HCT116 (cell line): ENCODE measurements around the gene FGB.

Source experiments
- CTCF ChIP-seq, 3 experiments: fragments of 200-600 bp in 1 of 3; sonication (generic) in 1 of 3; IDR thresholded peaks in 2 of 3; conservative IDR thresholded peaks in 1 of 3; 2 replicates each; pipeline ENCODE4 v1.5.1; 2012 to 2017; ENCODE audit warnings: low read depth in 2 of 3, low read length in 2 of 3, antibody characterized with exemption in 1 of 3, borderline replicate concordance in 1 of 3, control low read depth in 1 of 3, mild to moderate bottlenecking in 1 of 3, mixed read lengths in 1 of 3, mixed run types in 1 of 3, moderate library complexity in 1 of 3; ENCODE audit not compliant: insufficient read depth in 1 of 3
- POLR2A ChIP-seq: IDR thresholded peaks from 2 replicates; pipeline ENCODE4 v1.7.0; 2011; ENCODE audit warnings: borderline replicate concordance; ENCODE audit not compliant: insufficient read depth, insufficient read length; ENCODE audit errors: extremely low read depth

DNA sequence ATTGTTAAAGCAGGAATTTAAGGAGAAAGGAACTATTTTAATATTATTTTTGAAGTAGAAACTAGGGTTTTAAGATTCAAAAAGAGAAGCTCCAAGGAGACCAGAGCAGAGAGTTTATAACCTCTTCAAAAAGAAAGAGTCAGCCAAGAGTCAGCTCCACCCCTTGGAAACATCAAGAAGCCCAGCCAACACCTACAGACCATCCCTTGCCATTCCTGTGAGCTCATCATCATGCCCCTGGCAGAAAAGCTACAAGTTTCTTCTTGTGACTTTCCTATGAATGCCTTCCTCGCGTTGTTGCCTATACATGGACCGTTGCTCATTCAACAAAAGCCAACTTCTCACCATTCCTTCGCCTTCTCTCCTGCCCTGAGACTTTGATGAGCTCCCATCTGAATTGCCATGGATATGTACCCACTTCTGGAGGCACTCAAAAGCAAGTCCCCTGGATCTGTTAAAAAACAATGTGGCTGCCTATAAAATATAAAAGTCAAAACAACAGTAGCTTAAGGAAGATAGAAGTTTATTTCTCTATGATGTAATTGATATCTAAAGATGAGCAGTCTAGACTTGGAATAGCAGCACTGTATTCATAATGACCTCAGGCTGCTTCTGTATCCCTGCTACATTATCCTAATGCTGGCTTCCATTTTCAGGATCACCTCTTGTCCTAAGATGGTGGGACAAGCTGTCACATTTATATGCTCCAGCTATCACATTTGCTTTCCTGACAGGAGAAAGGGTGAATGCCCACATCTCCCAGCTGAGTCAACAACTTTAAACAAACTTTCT lies 32.9 kb upstream of the FGB start:
- TF ChIP-seq POLR2A (no peak), CTCF (IDR thresholded peaks at IDR 0.05 in 2 of 3, conservative IDR thresholded peaks at IDR 0.05 in 1 of 3; ENCODE audit: borderline replicate concordance in 1 of 3, insufficient read depth in 1 of 3, low read depth in 2 of 3, low read length in 2 of 3) (no peak)
